HCT116 (cell line): ENCODE results near the gene SBK2. TPM values are rescaled to one million over a fixed set of nuclear protein-coding genes. Genes with fewer than 3 reads are reported as not detected.

Experiments used
- ATAC-seq: fragments of 200-7000 bp; cut with Tn5 transposase; 2 replicates; pipeline ENCODE4 v1.9.1; 2020; ENCODE audit warnings: mild to moderate bottlenecking, moderate library complexity
- BruUV-seq: library from RNA; stranded (reverse); fragments of 400-500 nt; replicated peaks from 2 replicates; lab custom pipeline; 2021; lab: Mats Ljungman, UMichigan
- CTCF ChIA-PET: fragments of 300-600 bp; sonication (Branson Sonifier 250); formaldehyde crosslinking; loops from one replicate; lab custom pipeline; 2021; ENCODE audit warnings: antibody characterized with exemption; lab: Charles Lee
- POLR2A ChIA-PET: fragments of 300-600, 350-600 bp; sonication (Branson Sonifier 250); formaldehyde crosslinking; loops from one replicate; lab custom pipeline; 2021; ENCODE audit warnings: antibody characterized with exemption; lab: Charles Lee
- RAD21 ChIA-PET, 2 experiments: fragments of 300-600 bp; sonication (Branson Sonifier 250); formaldehyde crosslinking; loops; one replicate each; lab custom pipeline; 2023; ENCODE audit warnings: low total read pairs in 2 of 2; ENCODE audit not compliant: uncharacterized antibody in 2 of 2, unreplicated experiment in 2 of 2, low non-redundant PET in 1 of 2; lab: Charles Lee
- DNase-seq: peaks from one replicate; pipeline ENCODE4 v3.0.0-alpha.2; 2010; ENCODE audit warnings: low read depth, low spot score
- H2AFZ ChIP-seq: fragments of 200-600 bp; shearing (Covaris generic), sonication (generic); 2 replicates; pipeline ENCODE4 v1.6.1; 2017; ENCODE audit warnings: low read depth, mixed run types, mixed read lengths, antibody characterized with exemption, low read length; ENCODE audit not compliant: poor library complexity, severe bottlenecking
- H3K27ac ChIP-seq: 2 replicates; pipeline ENCODE4 v1.5.1; 2012; ENCODE audit warnings: low read depth, low read length
- H3K27me3 ChIP-seq: fragments of 200-600 bp; sonication (generic); 2 replicates; pipeline ENCODE4 v1.6.1; 2016; ENCODE audit warnings: mixed run types, low read length, mixed read lengths; ENCODE audit not compliant: insufficient read depth
- H3K36me3 ChIP-seq, 2 experiments: fragments of 200-500 bp in 1 of 2; fragments of 200-600 bp in 1 of 2; sonication (Bioruptor generic) in 1 of 2; sonication (generic) in 1 of 2; 2 replicates each; pipeline versions ENCODE4 v1.5.1 to v1.6.1; 2014 to 2016; ENCODE audit warnings: low read length in 2 of 2, inconsistent platforms in 1 of 2, mixed read lengths in 1 of 2, mixed run types in 1 of 2; ENCODE audit not compliant: insufficient read depth in 2 of 2, control insufficient read depth in 1 of 2
- H3K4me1 ChIP-seq, 2 experiments: fragments of 200-600 bp in 1 of 2; sonication (generic) in 1 of 2; 2 replicates each; pipeline versions ENCODE4 v1.5.1 to v1.6.1; 2012 to 2017; ENCODE audit warnings: low read length in 2 of 2, inconsistent platforms in 1 of 2, mild to moderate bottlenecking in 1 of 2, mixed read lengths in 1 of 2, mixed run types in 1 of 2, moderate library complexity in 1 of 2; ENCODE audit not compliant: insufficient read depth in 2 of 2, control insufficient read depth in 1 of 2
- H3K4me2 ChIP-seq: fragments of 200-600 bp; sonication (generic); 2 replicates; pipeline ENCODE4 v1.6.1; 2017; ENCODE audit warnings: mixed run types, low read length, mixed read lengths
- H3K4me3 ChIP-seq, 2 experiments: fragments of 200-600 bp in 1 of 2; sonication (generic) in 1 of 2; replicated peaks in 1 of 2; 2 replicates each; pipeline ENCODE4 v1.5.1; 2011 to 2016; ENCODE audit warnings: low read length in 2 of 2, control low read depth in 1 of 2, low read depth in 1 of 2, mild to moderate bottlenecking in 1 of 2, mixed read lengths in 1 of 2, mixed run types in 1 of 2
- H3K79me2 ChIP-seq: fragments of 200-600 bp; sonication (generic); 2 replicates; pipeline ENCODE4 v1.6.1; 2017; ENCODE audit warnings: mild to moderate bottlenecking, mixed run types, low read length, moderate library complexity, mixed read lengths; ENCODE audit not compliant: insufficient read depth
- H3K9ac ChIP-seq: fragments of 200-600 bp; sonication (generic); 2 replicates; pipeline ENCODE4 v1.6.1; 2016; ENCODE audit warnings: low read length, mixed read lengths
- H3K9me2 ChIP-seq: fragments of 200-600 bp; sonication (generic), shearing (Covaris generic); 2 replicates; pipeline ENCODE4 v1.6.1; 2017; ENCODE audit warnings: mixed run types, mild to moderate bottlenecking, moderate library complexity; ENCODE audit not compliant: insufficient read depth
- H3K9me3 ChIP-seq, 2 experiments: fragments of 200-500 bp in 1 of 2; fragments of 200-600 bp in 1 of 2; sonication (Bioruptor generic) in 1 of 2; sonication (generic) in 1 of 2; 2 replicates each; pipeline ENCODE4 v1.6.1; 2014 to 2017; ENCODE audit warnings: low read length in 2 of 2, mixed read lengths in 2 of 2, inconsistent platforms in 1 of 2, low read depth in 1 of 2, mild to moderate bottlenecking in 1 of 2, mixed run types in 1 of 2, moderate library complexity in 1 of 2; ENCODE audit not compliant: control insufficient read depth in 1 of 2, insufficient read depth in 1 of 2
- H4K20me1 ChIP-seq: fragments of 200-600 bp; sonication (generic), shearing (Covaris generic); 2 replicates; pipeline ENCODE4 v1.6.1; 2017; ENCODE audit warnings: mixed run types, mild to moderate bottlenecking, moderate library complexity; ENCODE audit not compliant: insufficient read depth
- CBX3 ChIP-seq: IDR thresholded peaks from 2 replicates; pipeline ENCODE4 v1.6.1; 2012; ENCODE audit warnings: low read depth
- ELF1 ChIP-seq: IDR thresholded peaks from 2 replicates; pipeline ENCODE4 v1.6.1; 2012; ENCODE audit warnings: low read depth, borderline replicate concordance
- EZH2 ChIP-seq: fragments of 200-600 bp; sonication (generic); IDR thresholded peaks from 2 replicates; pipeline ENCODE4 v1.6.1; 2017; ENCODE audit warnings: antibody characterized with exemption, mixed run types
- FOSL1 ChIP-seq: IDR thresholded peaks from 2 replicates; pipeline ENCODE4 v1.6.1; 2012; ENCODE audit warnings: low read depth
- JUND ChIP-seq: IDR thresholded peaks from 2 replicates; pipeline ENCODE4 v1.6.1; 2012
- POLR2A ChIP-seq: IDR thresholded peaks from 2 replicates; pipeline ENCODE4 v1.7.0; 2011; ENCODE audit warnings: borderline replicate concordance; ENCODE audit not compliant: insufficient read depth, insufficient read length; ENCODE audit errors: extremely low read depth
- POLR2AphosphoS5 ChIP-seq: IDR thresholded peaks from 2 replicates; pipeline ENCODE4 v1.6.1; 2011; ENCODE audit warnings: mild to moderate bottlenecking, low read depth, low read length, moderate library complexity
- SIN3A ChIP-seq: IDR thresholded peaks from 2 replicates; pipeline ENCODE4 v1.6.1; 2012; ENCODE audit warnings: low read depth
- SP1 ChIP-seq: IDR thresholded peaks from 2 replicates; pipeline ENCODE4 v1.6.1; 2012; ENCODE audit warnings: low read depth
- SRF ChIP-seq: IDR thresholded peaks from 2 replicates; pipeline ENCODE4 v1.6.1; 2012; ENCODE audit warnings: low read depth
- YY1 ChIP-seq: IDR thresholded peaks from 2 replicates; pipeline ENCODE4 v1.6.1; 2011; ENCODE audit warnings: low read length, low read depth, moderate library complexity, mild to moderate bottlenecking; ENCODE audit not compliant: insufficient replicate concordance; ENCODE audit errors: extremely low read depth
- ZNF274 ChIP-seq: fragments of 200-500 bp; sonication (Bioruptor generic); IDR thresholded peaks from 2 replicates; pipeline ENCODE4 v1.6.1; 2014; ENCODE audit warnings: mild to moderate bottlenecking, low read depth, low read length, inconsistent platforms
- intact Hi-C: fragments of 100-400 bp; cut with micrococcal nuclease; formaldehyde crosslinking; loops from 2 replicates; pipeline ENCODE4 v1.10.0; 2022
- total RNA-seq: library from RNA; stranded (reverse); gene quantifications from one replicate; pipeline ENCODE4 v1.2.1, GENCODE V29; 2021; ENCODE audit not compliant: unreplicated experiment
- TF ChIP-seq, protein P1 (sequence below): IDR thresholded peaks from 2 replicates; pipeline ENCODE4 v1.6.1; 2012
- TF ChIP-seq, protein P2 (sequence below): IDR thresholded peaks from 2 replicates; pipeline ENCODE4 v1.6.1; 2011; ENCODE audit warnings: mild to moderate bottlenecking, low read length, moderate library complexity; ENCODE audit not compliant: insufficient replicate concordance; ENCODE audit errors: extremely low read depth
- TF ChIP-seq, protein P3 (sequence below): IDR thresholded peaks from 2 replicates; pipeline ENCODE4 v1.6.1; 2012
- TF ChIP-seq, protein P4 (sequence below): IDR thresholded peaks from 2 replicates; pipeline ENCODE4 v1.6.1; 2012; ENCODE audit warnings: low read depth

The SBK2 gene
- total RNA-seq, 1 experiment from 2014 or later: 0.30 TPM

DNA sequence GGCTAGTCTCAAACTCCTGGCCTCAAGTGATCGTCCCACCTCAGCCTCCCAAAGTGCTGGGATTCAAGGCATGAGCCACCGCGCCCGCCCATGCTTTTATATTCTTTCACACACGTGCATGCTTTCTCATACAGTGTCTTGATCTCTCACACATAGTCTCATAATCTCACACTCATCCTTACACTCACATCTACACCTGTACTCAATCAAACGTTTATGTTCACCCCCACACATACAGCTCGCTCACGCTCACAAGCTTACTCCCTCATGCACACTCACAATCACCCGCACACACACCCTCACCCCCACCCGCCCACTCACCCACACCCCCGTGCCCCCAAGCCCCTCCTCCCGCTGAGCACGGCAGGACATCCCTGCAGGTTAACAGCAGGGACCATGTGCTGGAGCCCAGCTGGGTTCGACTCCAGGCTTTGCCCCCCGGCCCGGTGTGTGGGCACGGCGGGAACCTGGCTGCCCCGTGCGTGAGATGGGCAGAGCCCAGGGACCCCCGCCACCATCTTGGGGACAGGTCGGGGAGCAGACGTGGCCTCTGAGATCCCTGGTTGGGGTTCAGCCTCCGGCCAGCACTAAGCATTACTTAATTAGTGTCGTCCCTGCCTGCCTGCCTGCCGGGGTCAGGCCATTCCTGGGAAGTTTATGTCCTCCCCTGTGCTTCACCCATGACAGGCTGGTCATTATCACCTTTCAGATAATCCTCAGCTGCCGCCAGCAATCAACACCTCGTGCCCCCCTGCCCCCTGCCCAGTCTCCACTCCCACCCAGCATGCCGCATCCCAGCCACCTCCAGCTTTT is 11.4 kb downstream of the SBK2 start (continued):
- TF ChIP-seq, protein P1, sequence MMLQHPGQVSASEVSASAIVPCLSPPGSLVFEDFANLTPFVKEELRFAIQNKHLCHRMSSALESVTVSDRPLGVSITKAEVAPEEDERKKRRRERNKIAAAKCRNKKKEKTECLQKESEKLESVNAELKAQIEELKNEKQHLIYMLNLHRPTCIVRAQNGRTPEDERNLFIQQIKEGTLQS: no peak
- TF ChIP-seq, protein P2, sequence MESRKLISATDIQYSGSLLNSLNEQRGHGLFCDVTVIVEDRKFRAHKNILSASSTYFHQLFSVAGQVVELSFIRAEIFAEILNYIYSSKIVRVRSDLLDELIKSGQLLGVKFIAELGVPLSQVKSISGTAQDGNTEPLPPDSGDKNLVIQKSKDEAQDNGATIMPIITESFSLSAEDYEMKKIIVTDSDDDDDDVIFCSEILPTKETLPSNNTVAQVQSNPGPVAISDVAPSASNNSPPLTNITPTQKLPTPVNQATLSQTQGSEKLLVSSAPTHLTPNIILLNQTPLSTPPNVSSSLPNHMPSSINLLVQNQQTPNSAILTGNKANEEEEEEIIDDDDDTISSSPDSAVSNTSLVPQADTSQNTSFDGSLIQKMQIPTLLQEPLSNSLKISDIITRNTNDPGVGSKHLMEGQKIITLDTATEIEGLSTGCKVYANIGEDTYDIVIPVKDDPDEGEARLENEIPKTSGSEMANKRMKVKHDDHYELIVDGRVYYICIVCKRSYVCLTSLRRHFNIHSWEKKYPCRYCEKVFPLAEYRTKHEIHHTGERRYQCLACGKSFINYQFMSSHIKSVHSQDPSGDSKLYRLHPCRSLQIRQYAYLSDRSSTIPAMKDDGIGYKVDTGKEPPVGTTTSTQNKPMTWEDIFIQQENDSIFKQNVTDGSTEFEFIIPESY: no peak
- TF ChIP-seq, protein P3, sequence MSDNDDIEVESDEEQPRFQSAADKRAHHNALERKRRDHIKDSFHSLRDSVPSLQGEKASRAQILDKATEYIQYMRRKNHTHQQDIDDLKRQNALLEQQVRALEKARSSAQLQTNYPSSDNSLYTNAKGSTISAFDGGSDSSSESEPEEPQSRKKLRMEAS: no peak
- no peak for TF ChIP-seq YY1
- no peak for TF ChIP-seq ZNF274
- no peak for TF ChIP-seq SP1
- TF ChIP-seq POLR2AphosphoS5: no peak
- no peak for TF ChIP-seq SRF
- no peak for TF ChIP-seq CBX3

DNA sequence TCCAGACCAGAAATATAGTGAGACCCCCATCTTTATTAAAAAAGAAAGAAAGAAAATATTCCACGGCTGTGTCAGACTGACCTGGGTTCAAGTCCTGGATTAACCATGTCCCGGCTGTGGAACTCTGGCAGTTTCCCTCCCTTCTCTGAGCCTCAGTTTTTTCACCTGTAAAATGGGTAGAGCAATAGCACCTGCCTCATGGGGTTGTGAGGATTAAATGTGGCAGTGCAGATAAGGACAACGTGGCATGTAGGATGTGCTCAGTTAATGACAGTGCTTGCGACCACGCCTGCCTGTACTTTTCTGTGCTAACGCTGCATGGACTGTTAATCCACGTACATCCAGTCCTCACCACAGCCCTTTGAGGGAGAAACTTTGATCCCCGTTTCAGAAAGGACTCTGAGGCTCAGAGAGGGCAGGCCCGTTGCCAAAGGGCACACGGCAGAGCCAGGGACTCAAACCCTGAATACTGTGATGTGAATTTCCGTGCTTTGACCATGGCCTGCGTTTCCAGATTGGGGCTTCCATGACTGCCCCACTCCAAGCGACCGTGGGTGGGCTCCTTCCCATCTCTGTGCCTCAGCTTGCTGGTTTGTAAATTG is 16.1 kb downstream of the SBK2 start:
- Histone ChIP-seq H4K20me1 (no peaks in the 10 kb centered on the region), H3K36me3 (no peaks in the 10 kb centered on the region), H3K79me2 (no peaks in the 10 kb centered on the region), H3K4me3 (no peak overlapping the region), H3K9ac (no peak overlapping the region), H3K9me3 (no peaks in the 10 kb centered on the region), H3K9me2 (no peaks in the 10 kb centered on the region), H3K27me3 (no peaks in the 10 kb centered on the region), H3K27ac (no peak overlapping the region), H3K4me1 (peaks cover 4 to 8% of the 10 kb centered on the region in 2 experiments; a peak in 3 of 4 replicates), H2AFZ (no peak overlapping the region), H3K4me2 (no peak overlapping the region)
- intact Hi-C loops: no loop called here
- RAD21 ChIA-PET: no interaction called here
- ATAC-seq (no peak), DNase-seq (no peak)
- BruUV-seq: no TSS peak
- POLR2A ChIA-PET: no interaction called here
- CTCF ChIA-PET: no interaction called here
- TF ChIP-seq, protein P1: no peak
- TF ChIP-seq POLR2AphosphoS5 (no peak), FOSL1 (no peak), POLR2A (no peak), SP1 (no peak), ZNF274 (no peak), EZH2 (no peak), JUND (no peak), CBX3 (no peak), YY1 (no peak), ELF1 (no peak), SRF (no peak), SIN3A (no peak)
- TF ChIP-seq, protein P3: no peak
- TF ChIP-seq, protein P4, sequence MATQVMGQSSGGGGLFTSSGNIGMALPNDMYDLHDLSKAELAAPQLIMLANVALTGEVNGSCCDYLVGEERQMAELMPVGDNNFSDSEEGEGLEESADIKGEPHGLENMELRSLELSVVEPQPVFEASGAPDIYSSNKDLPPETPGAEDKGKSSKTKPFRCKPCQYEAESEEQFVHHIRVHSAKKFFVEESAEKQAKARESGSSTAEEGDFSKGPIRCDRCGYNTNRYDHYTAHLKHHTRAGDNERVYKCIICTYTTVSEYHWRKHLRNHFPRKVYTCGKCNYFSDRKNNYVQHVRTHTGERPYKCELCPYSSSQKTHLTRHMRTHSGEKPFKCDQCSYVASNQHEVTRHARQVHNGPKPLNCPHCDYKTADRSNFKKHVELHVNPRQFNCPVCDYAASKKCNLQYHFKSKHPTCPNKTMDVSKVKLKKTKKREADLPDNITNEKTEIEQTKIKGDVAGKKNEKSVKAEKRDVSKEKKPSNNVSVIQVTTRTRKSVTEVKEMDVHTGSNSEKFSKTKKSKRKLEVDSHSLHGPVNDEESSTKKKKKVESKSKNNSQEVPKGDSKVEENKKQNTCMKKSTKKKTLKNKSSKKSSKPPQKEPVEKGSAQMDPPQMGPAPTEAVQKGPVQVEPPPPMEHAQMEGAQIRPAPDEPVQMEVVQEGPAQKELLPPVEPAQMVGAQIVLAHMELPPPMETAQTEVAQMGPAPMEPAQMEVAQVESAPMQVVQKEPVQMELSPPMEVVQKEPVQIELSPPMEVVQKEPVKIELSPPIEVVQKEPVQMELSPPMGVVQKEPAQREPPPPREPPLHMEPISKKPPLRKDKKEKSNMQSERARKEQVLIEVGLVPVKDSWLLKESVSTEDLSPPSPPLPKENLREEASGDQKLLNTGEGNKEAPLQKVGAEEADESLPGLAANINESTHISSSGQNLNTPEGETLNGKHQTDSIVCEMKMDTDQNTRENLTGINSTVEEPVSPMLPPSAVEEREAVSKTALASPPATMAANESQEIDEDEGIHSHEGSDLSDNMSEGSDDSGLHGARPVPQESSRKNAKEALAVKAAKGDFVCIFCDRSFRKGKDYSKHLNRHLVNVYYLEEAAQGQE: no peak
